ENCODE data around the gene MSX1. TPM values are rescaled to one million over a fixed set of nuclear protein-coding genes. Genes with fewer than 3 reads are reported as not detected.

MSX1 gene
- total and polyA plus RNA-seq, 2 of the 8 experiments (the other 6 are each of a cell fraction or from before 2014, with no cell fraction given), result 0.47 TPM; not detected in 1

- TF ChIP-seq EZH2 (IDR thresholded peaks at IDR 0.05; ENCODE audit: low read depth, low read length, severe bottlenecking) (no peak), MAFK (IDR thresholded peaks at IDR 0.05; ENCODE audit: low read depth, low read length) (no peak)
These were observed 53.7 kb downstream of the MSX1 start (continued) for GRCh38 chr4:4913147-4913561.

Other genes starting within 250 kb of the MSX1 start
- gene CYTL1, start 159.8 kb downstream of the MSX1 start, total RNA-seq (2021; fragmentation: NEBNext Ultra II Directional; extraction: Animal tissue kit (Norgen Biotek cat#: 25700)), result 8.1 and 9.8 TPM in 2 replicates
- gene CYTL1, start 159.8 kb downstream of the MSX1 start, polyA plus RNA-seq (2011; rRNA removed), result 8.0 and 8.6 TPM in 2 replicates
- gene STK32B, start 191.8 kb downstream of the MSX1 start, total RNA-seq (2021; fragmentation: NEBNext Ultra II Directional; extraction: Animal tissue kit (Norgen Biotek cat#: 25700)), result 2.5 and 2.6 TPM in 2 replicates
- gene STK32B, start 191.8 kb downstream of the MSX1 start, polyA plus RNA-seq (2011; rRNA removed), result 1.7 and 2.3 TPM in 2 replicates